ENCODE data around the gene FHDC1. TPM values are rescaled to one million over a fixed set of nuclear protein-coding genes. Genes with fewer than 3 reads are reported as not detected.

FHDC1 gene
- total RNA-seq, 1 experiment from 2014 or later: 18.1 TPM

DNA sequence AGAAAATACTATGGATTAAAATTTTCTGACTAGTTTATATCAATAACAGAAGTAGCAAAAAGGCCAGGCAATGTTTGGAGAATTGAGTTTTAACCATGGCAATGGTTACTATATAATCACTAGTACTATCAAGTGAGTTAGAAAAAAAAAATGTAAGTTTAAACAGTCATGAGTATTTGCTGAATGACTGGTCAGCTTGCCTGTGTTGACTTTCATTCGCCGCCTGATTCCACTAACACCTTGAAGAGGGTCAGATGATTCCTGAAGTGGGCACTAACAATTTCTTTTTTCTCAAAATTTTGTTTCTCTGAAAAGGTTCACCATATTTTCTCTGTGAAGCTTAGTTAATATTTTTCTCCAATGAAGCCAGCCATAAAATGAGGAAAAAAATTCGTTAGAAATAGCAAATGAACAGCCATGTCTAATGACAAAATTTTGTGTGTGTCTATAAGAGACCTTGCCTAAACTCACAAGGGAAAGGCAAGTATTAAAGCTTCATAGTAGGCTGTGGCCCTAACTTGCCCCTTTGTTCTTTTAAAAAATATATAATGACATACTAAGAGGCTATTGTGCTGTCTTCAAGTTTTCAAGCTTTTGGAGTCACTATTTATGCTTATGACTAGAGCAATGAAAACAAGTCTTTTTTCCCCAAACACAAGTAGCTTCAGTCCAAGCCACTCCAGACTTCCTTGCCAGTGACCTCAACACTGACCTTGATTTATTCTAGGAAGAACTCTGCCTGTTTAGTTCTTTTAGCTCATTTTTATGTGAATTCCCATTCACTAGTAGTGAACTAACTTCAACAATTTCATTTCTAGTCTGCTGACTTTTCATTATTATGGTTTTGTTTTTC, 18.4 kb upstream of the FHDC1 start:
- DNase-seq (ENCODE audit: low spot score) (no peak), ATAC-seq (no peak)
- POLR2A ChIA-PET: no interaction called here
- peaks cover 54% of the 10 kb centered on the region for H3K36me3 Mint-ChIP-seq
- peaks cover 49% of the 10 kb centered on the region for H3K9me3 Mint-ChIP-seq
- peaks cover 3% of the 10 kb centered on the region; the same call in 1 of the 2 replicates for H3K27me3 Mint-ChIP-seq (ENCODE audit: low read depth)
- no peak for TF ChIP-seq CREM (CRISPR knock-in tag; IDR thresholded peaks at IDR 0.05)
- no peak for TF ChIP-seq GRHL2 (CRISPR knock-in tag; IDR thresholded peaks at IDR 0.05; ENCODE audit: insufficient replicate concordance, severe bottlenecking)
- TF ChIP-seq CREB1 (CRISPR knock-in tag; IDR thresholded peaks at IDR 0.05): no peak
- TF ChIP-seq HMGA2 (CRISPR knock-in tag; IDR thresholded peaks at IDR 0.05): no peak
- TF ChIP-seq KAT7 (CRISPR knock-in tag; IDR thresholded peaks at IDR 0.05; ENCODE audit: borderline replicate concordance): no peak
- TF ChIP-seq, protein P1, sequence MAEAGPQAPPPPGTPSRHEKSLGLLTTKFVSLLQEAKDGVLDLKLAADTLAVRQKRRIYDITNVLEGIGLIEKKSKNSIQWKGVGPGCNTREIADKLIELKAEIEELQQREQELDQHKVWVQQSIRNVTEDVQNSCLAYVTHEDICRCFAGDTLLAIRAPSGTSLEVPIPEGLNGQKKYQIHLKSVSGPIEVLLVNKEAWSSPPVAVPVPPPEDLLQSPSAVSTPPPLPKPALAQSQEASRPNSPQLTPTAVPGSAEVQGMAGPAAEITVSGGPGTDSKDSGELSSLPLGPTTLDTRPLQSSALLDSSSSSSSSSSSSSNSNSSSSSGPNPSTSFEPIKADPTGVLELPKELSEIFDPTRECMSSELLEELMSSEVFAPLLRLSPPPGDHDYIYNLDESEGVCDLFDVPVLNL (CRISPR knock-in tag; IDR thresholded peaks at IDR 0.05; ENCODE audit: borderline replicate concordance, low read depth): no peak
- no peak for TF ChIP-seq ZNF671 (CRISPR knock-in tag; IDR thresholded peaks at IDR 0.05)
- TF ChIP-seq, protein P2, sequence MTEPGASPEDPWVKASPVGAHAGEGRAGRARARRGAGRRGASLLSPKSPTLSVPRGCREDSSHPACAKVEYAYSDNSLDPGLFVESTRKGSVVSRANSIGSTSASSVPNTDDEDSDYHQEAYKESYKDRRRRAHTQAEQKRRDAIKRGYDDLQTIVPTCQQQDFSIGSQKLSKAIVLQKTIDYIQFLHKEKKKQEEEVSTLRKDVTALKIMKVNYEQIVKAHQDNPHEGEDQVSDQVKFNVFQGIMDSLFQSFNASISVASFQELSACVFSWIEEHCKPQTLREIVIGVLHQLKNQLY (CRISPR knock-in tag; IDR thresholded peaks at IDR 0.05): no peak
- CTCF ChIA-PET: no interaction called here
- H3K4me3 Mint-ChIP-seq: no peak overlapping the region
- H3K4me1 Mint-ChIP-seq: 0 out of 2 replicates have a peak, but pooled peaks cover 3% of the 10 kb centered on the region
- H3K27ac Mint-ChIP-seq: no peak overlapping the region

- H3K9me3 Mint-ChIP-seq: peaks cover 49% of the 10 kb centered on the region
- ChIA-PET POLR2A (interaction anchor here (0.6 kb wide), 1 partner anchor 421 kb away, joined by 4 read pairs; no protein-coding TSS in a partner anchor), CTCF (no interaction called here)
- H3K4me3 Mint-ChIP-seq: no peak overlapping the region
- peaks cover 3% of the 10 kb centered on the region; the same call in 1 of the 2 replicates for H3K27me3 Mint-ChIP-seq (ENCODE audit: low read depth)
- no peaks in the 10 kb centered on the region for H3K4me1 Mint-ChIP-seq
- no peak for DNase-seq (ENCODE audit: low spot score)
- no peak for ATAC-seq
- H3K36me3 Mint-ChIP-seq: peaks cover 51% of the 10 kb centered on the region
- no peak overlapping the region for H3K27ac Mint-ChIP-seq
- TF ChIP-seq RORB (CRISPR knock-in tag; IDR thresholded peaks at IDR 0.05): no peak
- TF ChIP-seq, protein P3, sequence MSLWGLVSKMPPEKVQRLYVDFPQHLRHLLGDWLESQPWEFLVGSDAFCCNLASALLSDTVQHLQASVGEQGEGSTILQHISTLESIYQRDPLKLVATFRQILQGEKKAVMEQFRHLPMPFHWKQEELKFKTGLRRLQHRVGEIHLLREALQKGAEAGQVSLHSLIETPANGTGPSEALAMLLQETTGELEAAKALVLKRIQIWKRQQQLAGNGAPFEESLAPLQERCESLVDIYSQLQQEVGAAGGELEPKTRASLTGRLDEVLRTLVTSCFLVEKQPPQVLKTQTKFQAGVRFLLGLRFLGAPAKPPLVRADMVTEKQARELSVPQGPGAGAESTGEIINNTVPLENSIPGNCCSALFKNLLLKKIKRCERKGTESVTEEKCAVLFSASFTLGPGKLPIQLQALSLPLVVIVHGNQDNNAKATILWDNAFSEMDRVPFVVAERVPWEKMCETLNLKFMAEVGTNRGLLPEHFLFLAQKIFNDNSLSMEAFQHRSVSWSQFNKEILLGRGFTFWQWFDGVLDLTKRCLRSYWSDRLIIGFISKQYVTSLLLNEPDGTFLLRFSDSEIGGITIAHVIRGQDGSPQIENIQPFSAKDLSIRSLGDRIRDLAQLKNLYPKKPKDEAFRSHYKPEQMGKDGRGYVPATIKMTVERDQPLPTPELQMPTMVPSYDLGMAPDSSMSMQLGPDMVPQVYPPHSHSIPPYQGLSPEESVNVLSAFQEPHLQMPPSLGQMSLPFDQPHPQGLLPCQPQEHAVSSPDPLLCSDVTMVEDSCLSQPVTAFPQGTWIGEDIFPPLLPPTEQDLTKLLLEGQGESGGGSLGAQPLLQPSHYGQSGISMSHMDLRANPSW (CRISPR knock-in tag; conservative IDR thresholded peaks at IDR 0.05; ENCODE audit: low read depth): no peak
- no peak for TF ChIP-seq TEAD4 (CRISPR knock-in tag; IDR thresholded peaks at IDR 0.05)
- no peak for TF ChIP-seq CBFB (CRISPR knock-in tag; IDR thresholded peaks at IDR 0.05; ENCODE audit: low read depth)
- TF ChIP-seq, protein P4, sequence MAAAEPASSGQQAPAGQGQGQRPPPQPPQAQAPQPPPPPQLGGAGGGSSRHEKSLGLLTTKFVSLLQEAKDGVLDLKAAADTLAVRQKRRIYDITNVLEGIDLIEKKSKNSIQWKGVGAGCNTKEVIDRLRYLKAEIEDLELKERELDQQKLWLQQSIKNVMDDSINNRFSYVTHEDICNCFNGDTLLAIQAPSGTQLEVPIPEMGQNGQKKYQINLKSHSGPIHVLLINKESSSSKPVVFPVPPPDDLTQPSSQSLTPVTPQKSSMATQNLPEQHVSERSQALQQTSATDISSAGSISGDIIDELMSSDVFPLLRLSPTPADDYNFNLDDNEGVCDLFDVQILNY (CRISPR knock-in tag; IDR thresholded peaks at IDR 0.05): no peak
- no peak for TF ChIP-seq FOXP1 (CRISPR knock-in tag; IDR thresholded peaks at IDR 0.05; ENCODE audit: borderline replicate concordance)
- no peak for TF ChIP-seq MYBL2 (CRISPR knock-in tag; IDR thresholded peaks at IDR 0.05)
- TF ChIP-seq ZBTB21 (CRISPR knock-in tag; IDR thresholded peaks at IDR 0.05; ENCODE audit: borderline replicate concordance): no peak
- no peak for TF ChIP-seq HMGA2 (CRISPR knock-in tag; IDR thresholded peaks at IDR 0.05)
- no peak for TF ChIP-seq E2F1 (CRISPR knock-in tag; IDR thresholded peaks at IDR 0.05)
- TF ChIP-seq PREB (CRISPR knock-in tag; IDR thresholded peaks at IDR 0.05; ENCODE audit: borderline replicate concordance): no peak
- no peak for TF ChIP-seq ZNF425 (CRISPR knock-in tag; conservative IDR thresholded peaks at IDR 0.05)
- TF ChIP-seq FOXJ3 (CRISPR knock-in tag; IDR thresholded peaks at IDR 0.05; ENCODE audit: borderline replicate concordance): no peak
- TF ChIP-seq ATF2 (CRISPR knock-in tag; IDR thresholded peaks at IDR 0.05; ENCODE audit: borderline replicate concordance, low read depth): no peak
- TF ChIP-seq SMAD3 (CRISPR knock-in tag; IDR thresholded peaks at IDR 0.05; ENCODE audit: borderline replicate concordance): no peak
Measured at GRCh38 chr4:152919826-152920225, 16.3 kb upstream of the FHDC1 start.

Measured in WTC11 (cell line).